Liver (tissue), 3 donors: ENCODE data around the gene FGF3.

Experiments
- CTCF ChIP-seq: fragments of 150-350 bp; IDR thresholded peaks from 2 replicates; pipeline ENCODE4 v1.5.1; 2017; ENCODE audit warnings: improper control_type of control experiment, low read depth, low read length; ENCODE audit not compliant: missing input control
- EGR1 ChIP-seq, 2 donors: IDR thresholded peaks; 2 replicates each; pipeline ENCODE4 v1.6.1; 2016 to 2018; ENCODE audit warnings: antibody characterized with exemption in 2 of 2, low read depth in 2 of 2
- FOXA1 ChIP-seq: IDR thresholded peaks from 2 replicates; pipeline ENCODE4 v1.6.1; 2016; ENCODE audit warnings: antibody characterized with exemption
- JUND ChIP-seq, 2 donors: IDR thresholded peaks; 2 replicates each; pipeline ENCODE4 v1.6.1; 2016; ENCODE audit warnings: antibody characterized with exemption in 2 of 2
- MAX ChIP-seq: IDR thresholded peaks from 2 replicates; pipeline ENCODE4 v1.6.1; 2016; ENCODE audit warnings: antibody characterized with exemption
- RAD21 ChIP-seq, 2 donors: IDR thresholded peaks; 2 replicates each; pipeline ENCODE4 v1.6.1; 2016; ENCODE audit warnings: antibody characterized with exemption in 2 of 2, mild to moderate bottlenecking in 2 of 2
- SP1 ChIP-seq: IDR thresholded peaks from 2 replicates; pipeline ENCODE4 v1.6.1; 2018; ENCODE audit warnings: antibody characterized with exemption, mild to moderate bottlenecking
- TAF1 ChIP-seq: conservative IDR thresholded peaks from 2 replicates; pipeline ENCODE4 v1.6.1; 2016; ENCODE audit warnings: antibody characterized with exemption, mild to moderate bottlenecking
- YY1 ChIP-seq: IDR thresholded peaks from 2 replicates; pipeline ENCODE4 v1.6.1; 2016; ENCODE audit warnings: antibody characterized with exemption, mild to moderate bottlenecking
- ZBTB33 ChIP-seq: IDR thresholded peaks from 2 replicates; pipeline ENCODE4 v1.6.1; 2016; ENCODE audit warnings: antibody characterized with exemption
- donor health status: healthy.
- donor health status: healthy.

GRCh38 chr11:69787457-69787856 lies 31.8 kb downstream of the FGF3 start:
- TF ChIP-seq CTCF (no peak), FOXA1 (no peak), YY1 (no peak), MAX (no peak), RAD21 (IDR thresholded peaks at IDR 0.05) (no peak), JUND (IDR thresholded peaks at IDR 0.05) (no peak), SP1 (no peak), TAF1 (no peak), EGR1 (IDR thresholded peaks at IDR 0.05; ENCODE audit: low read depth in 2 of 2) (no peak), ZBTB33 (no peak)
